HG02884 (cell line): ENCODE measurements around the gene MUC5B.
"Not testable (repeated sequence)": the region's sequence is repeated elsewhere in the genome, so short reads cannot be mapped to it uniquely, and the experiment has no call there.

Source experiments
- ATAC-seq: cut with Tn5 transposase; IDR thresholded peaks from one replicate; pipeline ENCODE4 v1.9.1; 2021; ENCODE audit warnings: mild to moderate bottlenecking, moderate library complexity; ENCODE audit not compliant: unreplicated experiment

Gene MUC5B

GRCh38 chr11:1222491-1223345 is at the start of gene MUC5B:
MUC5B (plus strand) TSS chr11:1223066; CDS start chr11:1223124, 58 bp downstream.
- no peak for ATAC-seq

GRCh38 chr11:1173396-1173795 is 49.5 kb upstream of the MUC5B start:
- ATAC-seq = not testable (repeated sequence)

GRCh38 chr11:1174441-1175370 is 48.2 kb upstream of the MUC5B start:
- no peak for ATAC-seq

GRCh38 chr11:1175461-1176223 is 47.2 kb upstream of the MUC5B start:
- no peak for ATAC-seq

- ATAC-seq = no peak
Measured at GRCh38 chr11:1176224-1177019, 46.4 kb upstream of the MUC5B start.

- no peak for ATAC-seq
Measured at GRCh38 chr11:1177020-1177770, 45.7 kb upstream of the MUC5B start.

GRCh38 chr11:1177771-1178090 is 45.1 kb upstream of the MUC5B start:
- ATAC-seq = no peak

GRCh38 chr11:1178201-1178885 is 44.5 kb upstream of the MUC5B start:
- no peak for ATAC-seq

GRCh38 chr11:1178906-1179305 is 44.0 kb upstream of the MUC5B start:
- no peak for ATAC-seq

GRCh38 chr11:1179641-1180040 is 43.2 kb upstream of the MUC5B start:
- no peak for ATAC-seq

- ATAC-seq = no peak
Measured at GRCh38 chr11:1180171-1180570, 42.7 kb upstream of the MUC5B start.

- ATAC-seq = no peak
Measured at GRCh38 chr11:1180947-1181391, 41.9 kb upstream of the MUC5B start.

- ATAC-seq = no peak
Measured at GRCh38 chr11:1181420-1181819, 41.4 kb upstream of the MUC5B start.

GRCh38 chr11:1181853-1182535 is 40.9 kb upstream of the MUC5B start:
- ATAC-seq = no peak

- ATAC-seq = not testable (repeated sequence)
Measured at GRCh38 chr11:1184139-1184538, 38.7 kb upstream of the MUC5B start.

GRCh38 chr11:1188451-1189130 is 34.3 kb upstream of the MUC5B start:
- not testable (repeated sequence) for ATAC-seq

- ATAC-seq = not testable (repeated sequence)
Measured at GRCh38 chr11:1189816-1190215, 33.0 kb upstream of the MUC5B start.
